Progenitor cell of endocrine pancreas (in vitro differentiated cells): Measurements from ENCODE around the gene MACROD2. TPM values are rescaled to one million over a fixed set of nuclear protein-coding genes. Genes with fewer than 3 reads are reported as not detected.

Source experiments
- DNase-seq: peaks from one replicate; pipeline ENCODE4 v3.0.0; 2021; ENCODE audit warnings: low spot score; ENCODE audit not compliant: unreplicated experiment
- H3K27ac Mint-ChIP-seq: 2 replicates; pipeline ENCODE4 v1.8.0; 2021; ENCODE audit warnings: mild to moderate bottlenecking, moderate library complexity, mixed read lengths
- H3K27me3 Mint-ChIP-seq: 2 replicates; pipeline ENCODE4 v1.8.0; 2021; ENCODE audit warnings: mixed read lengths
- H3K36me3 Mint-ChIP-seq: 2 replicates; pipeline ENCODE4 v1.8.0; 2022; ENCODE audit warnings: mixed read lengths; ENCODE audit not compliant: insufficient read depth
- H3K4me1 Mint-ChIP-seq: 2 replicates; pipeline ENCODE4 v1.8.0; 2021; ENCODE audit warnings: low read depth, mixed read lengths
- H3K4me3 Mint-ChIP-seq: 2 replicates; pipeline ENCODE4 v1.8.0; 2021; ENCODE audit warnings: low read depth, mild to moderate bottlenecking, moderate library complexity, mixed read lengths
- H3K9me3 Mint-ChIP-seq: 2 replicates; pipeline ENCODE4 v1.8.0; 2021; ENCODE audit warnings: low read depth, mixed read lengths
- CTCF ChIP-seq: fragments of 200-600 bp; sonication (generic); IDR thresholded peaks from one replicate; pipeline ENCODE4 v1.5.0; 2021; ENCODE audit warnings: antibody characterized with exemption, mild to moderate bottlenecking; ENCODE audit not compliant: unreplicated experiment
- total RNA-seq: library from RNA; stranded (reverse); gene quantifications from 2 replicates; pipeline ENCODE4 v1.2.1, GENCODE V29; 2021

The MACROD2 gene
- total RNA-seq, 1 donor from 2014 or later: 7.6 TPM

- Mint-ChIP-seq H3K27ac (no peak overlapping the region), H3K4me1 (peaks cover 19% of the 10 kb centered on the region), H3K36me3 (no peaks in the 10 kb centered on the region), H3K9me3 (peaks cover 14% of the 10 kb centered on the region), H3K27me3 (no peaks in the 10 kb centered on the region), H3K4me3 (no peak overlapping the region)
- DNase-seq: no peak
- TF ChIP-seq CTCF: no peak
Observed at GRCh38 chr20:14882157-14882556, 886.8 kb downstream of the MACROD2 start.

- H3K36me3 Mint-ChIP-seq: no peaks in the 10 kb centered on the region
- H3K27ac Mint-ChIP-seq: no peak overlapping the region
- no peak for DNase-seq
- no peak for TF ChIP-seq CTCF
- H3K4me3 Mint-ChIP-seq: no peak overlapping the region
- peaks cover 19% of the 10 kb centered on the region for H3K4me1 Mint-ChIP-seq
- H3K27me3 Mint-ChIP-seq: no peaks in the 10 kb centered on the region
- H3K9me3 Mint-ChIP-seq: peaks cover 8% of the 10 kb centered on the region
Observed at GRCh38 chr20:14882846-14883245, 887.5 kb downstream of the MACROD2 start.

DNA sequence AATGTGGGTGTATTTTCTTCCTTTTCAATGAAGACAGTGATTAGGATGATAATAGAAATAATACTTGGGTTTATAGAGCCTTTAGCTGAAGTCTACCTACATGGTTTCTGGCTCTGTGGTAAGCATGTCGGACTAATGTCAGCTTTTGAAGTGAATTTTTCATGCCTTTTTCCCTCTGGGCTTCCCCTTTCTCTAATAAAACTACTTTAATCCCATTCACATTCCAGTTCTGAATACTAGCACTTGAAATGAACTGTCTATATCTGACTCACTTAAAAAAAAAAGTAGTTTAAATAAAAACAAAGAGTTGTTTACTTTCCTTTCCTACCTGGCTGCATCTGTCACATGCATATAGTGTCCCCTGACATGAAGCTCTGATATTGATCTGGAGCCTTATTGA, 888.0 kb downstream of the MACROD2 start:
- no peak overlapping the region for H3K4me3 Mint-ChIP-seq
- H3K36me3 Mint-ChIP-seq: no peaks in the 10 kb centered on the region
- H3K27me3 Mint-ChIP-seq: no peaks in the 10 kb centered on the region
- H3K9me3 Mint-ChIP-seq: peaks cover 7% of the 10 kb centered on the region
- TF ChIP-seq CTCF: no peak
- no peak overlapping the region for H3K27ac Mint-ChIP-seq
- H3K4me1 Mint-ChIP-seq: peaks cover 19% of the 10 kb centered on the region
- no peak for DNase-seq

- no peak overlapping the region for H3K4me3 Mint-ChIP-seq
- H3K36me3 Mint-ChIP-seq: no peaks in the 10 kb centered on the region
- DNase-seq: no peak
- H3K9me3 Mint-ChIP-seq: peaks cover 6% of the 10 kb centered on the region
- no peaks in the 10 kb centered on the region for H3K27me3 Mint-ChIP-seq
- peaks cover 4% of the 10 kb centered on the region for H3K4me1 Mint-ChIP-seq
- H3K27ac Mint-ChIP-seq: no peak overlapping the region
- no peak for TF ChIP-seq CTCF
Observed at GRCh38 chr20:14885661-14886060, 890.3 kb downstream of the MACROD2 start.

GRCh38 chr20:14888134-14888533, 892.8 kb downstream of the MACROD2 start:
- peak overlapping the region; percentile 51 for H3K27ac Mint-ChIP-seq

More at GRCh38 chr20:14888134-14888533, 892.8 kb downstream of the MACROD2 start:
- no peak for DNase-seq
- peaks cover 6% of the 10 kb centered on the region for H3K9me3 Mint-ChIP-seq
- no peak overlapping the region for H3K4me3 Mint-ChIP-seq
- no peaks in the 10 kb centered on the region for H3K36me3 Mint-ChIP-seq
- no peaks in the 10 kb centered on the region for H3K27me3 Mint-ChIP-seq
- TF ChIP-seq CTCF: no peak
- peaks cover 4% of the 10 kb centered on the region for H3K4me1 Mint-ChIP-seq
